GM21723 (cell line): ENCODE results near the gene ANO1.
"Not testable (repeated sequence)": the region's sequence is repeated elsewhere in the genome, so short reads cannot be mapped to it uniquely, and the experiment has no call there.

Experiments used
- ATAC-seq: cut with Tn5 transposase; IDR thresholded peaks from one replicate; pipeline ENCODE4 v1.9.1; 2021; ENCODE audit warnings: mild to moderate bottlenecking, moderate library complexity; ENCODE audit not compliant: unreplicated experiment

ANO1 gene

GRCh38 chr11:70183483-70184176 is 105.5 kb downstream of the ANO1 start:
- ATAC-seq, result no peak

- ATAC-seq, result no peak
Observed at GRCh38 chr11:70184396-70184795, 106.3 kb downstream of the ANO1 start.

- no peak for ATAC-seq
Observed at GRCh38 chr11:70185348-70186055, 107.4 kb downstream of the ANO1 start.

- no peak for ATAC-seq
Observed at GRCh38 chr11:70186420-70186819, 108.3 kb downstream of the ANO1 start.

- ATAC-seq, result no peak
Observed at GRCh38 chr11:70186936-70187335, 108.8 kb downstream of the ANO1 start.

- ATAC-seq, result no peak
Observed at GRCh38 chr11:70187771-70188170, 109.7 kb downstream of the ANO1 start.

- no peak for ATAC-seq
Observed at GRCh38 chr11:70189622-70190021, 111.5 kb downstream of the ANO1 start.

GRCh38 chr11:70191495-70192140 is 113.5 kb downstream of the ANO1 start:
- ATAC-seq, result no peak

- ATAC-seq, result no peak
Observed at GRCh38 chr11:70192666-70193410, 114.7 kb downstream of the ANO1 start.

- ATAC-seq, result no peak
Observed at GRCh38 chr11:70193411-70194292, 115.5 kb downstream of the ANO1 start.

GRCh38 chr11:70194792-70195791 is 117.0 kb downstream of the ANO1 start:
- no peak for ATAC-seq

- ATAC-seq, result no peak
Observed at GRCh38 chr11:70200212-70200844, 122.2 kb downstream of the ANO1 start.

GRCh38 chr11:70201047-70201446 is 122.9 kb downstream of the ANO1 start:
- ATAC-seq, result not testable (repeated sequence)

GRCh38 chr11:70201882-70202861 is 124.1 kb downstream of the ANO1 start:
- ATAC-seq, result no peak

GRCh38 chr11:70202920-70203750 is 125.0 kb downstream of the ANO1 start, which contains the start of gene FADD:
Gene FADD, plus strand, starts transcription at chr11:70203296. Its CDS starts 164 bp downstream, at chr11:70203460.
- ATAC-seq, result peak; percentile 68

- peak; percentile 43 for ATAC-seq
Observed at GRCh38 chr11:70203751-70204465, 125.8 kb downstream of the ANO1 start.
